Measurements from ENCODE around the gene ASB6.

DNA sequence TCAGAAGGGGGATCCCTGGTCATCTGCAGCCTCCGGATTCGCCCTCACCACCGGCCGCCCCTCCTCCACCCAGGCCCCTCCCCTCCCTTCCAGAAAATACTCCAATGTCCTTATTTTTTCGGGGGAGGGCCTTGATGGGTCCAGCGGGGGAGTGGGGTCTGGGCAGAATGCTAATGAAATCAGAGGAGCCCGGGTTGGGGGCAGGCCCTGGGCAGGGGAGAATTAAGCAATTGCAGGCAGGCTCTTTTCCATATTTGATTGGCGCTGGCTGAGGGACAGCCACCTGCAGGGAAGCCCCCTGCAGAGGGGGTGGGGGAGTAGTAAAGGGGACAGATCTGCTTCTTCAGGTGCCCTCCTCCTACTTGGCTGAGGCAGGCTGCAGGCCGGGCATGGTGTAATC, 44.8 kb upstream of the ASB6 start:
- TF ChIP-seq, protein P1, sequence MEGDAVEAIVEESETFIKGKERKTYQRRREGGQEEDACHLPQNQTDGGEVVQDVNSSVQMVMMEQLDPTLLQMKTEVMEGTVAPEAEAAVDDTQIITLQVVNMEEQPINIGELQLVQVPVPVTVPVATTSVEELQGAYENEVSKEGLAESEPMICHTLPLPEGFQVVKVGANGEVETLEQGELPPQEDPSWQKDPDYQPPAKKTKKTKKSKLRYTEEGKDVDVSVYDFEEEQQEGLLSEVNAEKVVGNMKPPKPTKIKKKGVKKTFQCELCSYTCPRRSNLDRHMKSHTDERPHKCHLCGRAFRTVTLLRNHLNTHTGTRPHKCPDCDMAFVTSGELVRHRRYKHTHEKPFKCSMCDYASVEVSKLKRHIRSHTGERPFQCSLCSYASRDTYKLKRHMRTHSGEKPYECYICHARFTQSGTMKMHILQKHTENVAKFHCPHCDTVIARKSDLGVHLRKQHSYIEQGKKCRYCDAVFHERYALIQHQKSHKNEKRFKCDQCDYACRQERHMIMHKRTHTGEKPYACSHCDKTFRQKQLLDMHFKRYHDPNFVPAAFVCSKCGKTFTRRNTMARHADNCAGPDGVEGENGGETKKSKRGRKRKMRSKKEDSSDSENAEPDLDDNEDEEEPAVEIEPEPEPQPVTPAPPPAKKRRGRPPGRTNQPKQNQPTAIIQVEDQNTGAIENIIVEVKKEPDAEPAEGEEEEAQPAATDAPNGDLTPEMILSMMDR (conservative IDR thresholded peaks at IDR 0.05; ENCODE audit: low read depth, low read length) = no peak
- TF ChIP-seq EZH2phosphoT487 (IDR thresholded peaks at IDR 0.05; ENCODE audit: borderline replicate concordance, low read length) (no peak), EZH2 (IDR thresholded peaks at IDR 0.05; ENCODE audit: low read length, unreplicated experiment) (no peak)
